SKM-1 (cell line): ENCODE results near the gene ONECUT2.
A peak's percentile ranks its signal among the peaks of the same experiment; 100 is the strongest.
"Not testable (repeated sequence)": the region's sequence is repeated elsewhere in the genome, so short reads cannot be mapped to it uniquely, and the experiment has no call there.

Experiments used
- DNase-seq: peaks from one replicate; lab custom pipeline; 2025; ENCODE audit not compliant: unreplicated experiment; lab: John Stamatoyannopoulos, UW

Gene ONECUT2

DNA sequence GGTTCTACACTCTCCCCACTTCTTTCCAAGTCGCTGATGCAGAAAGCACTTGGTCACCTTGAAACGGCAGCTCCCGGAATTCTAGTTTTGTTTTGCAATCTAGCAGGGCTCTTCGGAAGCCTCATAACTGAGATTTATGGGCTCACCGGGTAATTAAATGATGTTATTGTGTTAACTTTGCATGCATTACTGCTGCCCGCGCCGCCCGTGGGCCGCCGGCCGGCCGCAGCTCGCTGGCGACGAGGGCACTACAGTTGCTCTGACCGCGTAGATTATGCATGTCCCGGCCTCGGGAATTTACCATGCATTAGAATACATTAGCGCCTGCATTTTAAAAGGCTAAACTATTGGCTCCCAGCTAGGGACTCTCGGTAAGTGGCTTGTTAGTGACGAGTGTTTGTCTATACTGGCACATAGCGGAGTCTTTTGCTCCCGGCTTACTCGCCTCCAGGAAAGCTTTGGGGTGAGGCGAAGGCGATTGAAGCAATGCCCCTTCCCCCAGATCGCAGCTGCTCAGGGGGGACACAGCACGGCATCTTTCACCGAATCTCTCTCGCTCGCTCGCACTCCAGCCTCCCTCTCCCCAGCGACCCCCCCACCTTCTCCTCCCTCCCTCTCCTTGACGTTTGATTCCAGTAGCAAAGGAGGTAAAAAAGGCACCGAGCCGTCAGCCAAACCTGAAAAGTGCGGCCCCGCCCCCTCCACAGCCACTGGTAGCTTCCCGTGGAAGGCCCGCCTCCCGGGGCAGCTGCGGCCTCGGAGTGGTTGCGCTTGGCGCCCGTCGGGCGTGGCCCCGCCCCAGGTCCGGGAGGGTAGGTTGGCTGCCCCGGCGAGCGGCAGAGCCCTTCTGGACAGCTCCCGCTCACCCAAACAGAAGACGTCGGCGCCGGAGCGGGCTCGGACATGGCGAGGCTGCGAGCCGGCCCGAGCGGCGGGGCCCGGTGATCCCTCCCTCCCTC is at the start of gene ONECUT2:
TSS of gene ONECUT2 (plus strand) at position 839 of the 959 bp plus-strand sequence. CDS start 343 bp downstream, outside the sequence.
- peak; percentile 90 for DNase-seq

DNA sequence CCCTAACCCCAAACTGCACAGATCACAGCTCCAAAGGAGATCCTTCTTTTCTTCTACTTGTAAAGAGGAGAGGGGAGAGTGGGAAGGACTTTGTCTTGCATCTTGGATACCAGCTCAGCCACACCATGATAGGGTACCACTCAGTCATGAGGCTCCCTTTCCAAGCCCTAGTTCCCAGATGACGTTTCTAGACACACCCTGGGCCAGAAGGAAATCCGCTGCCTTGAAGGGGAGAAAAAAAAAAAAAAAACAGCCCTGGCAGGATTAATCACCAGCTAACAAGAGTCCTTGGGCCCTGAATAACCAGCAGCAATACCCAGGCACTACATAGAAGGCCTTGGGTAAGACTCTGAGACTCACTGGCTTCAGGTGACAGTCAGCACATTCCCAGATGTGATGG is 45.9 kb upstream of the ONECUT2 start:
- no peak for DNase-seq

DNA sequence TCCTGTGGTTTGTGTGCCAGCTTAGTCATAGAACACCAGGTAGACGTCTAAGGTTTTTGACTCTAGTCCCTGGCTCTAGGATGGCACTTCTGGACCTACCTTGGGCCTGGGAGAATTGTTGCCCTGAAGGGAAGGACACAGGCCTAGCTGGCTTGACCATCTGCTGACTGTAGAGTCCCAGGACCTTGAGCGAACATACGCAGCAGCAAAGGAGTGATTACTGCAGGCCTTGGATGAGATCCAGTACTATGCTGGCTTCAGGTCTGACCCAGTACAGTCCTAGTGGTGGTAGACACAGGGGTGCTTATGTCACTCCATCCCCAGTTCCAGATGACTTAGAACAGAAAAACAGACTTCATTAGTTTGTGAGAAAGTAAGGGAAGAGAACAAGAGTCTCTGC is 45.1 kb upstream of the ONECUT2 start:
- DNase-seq = no peak

DNA sequence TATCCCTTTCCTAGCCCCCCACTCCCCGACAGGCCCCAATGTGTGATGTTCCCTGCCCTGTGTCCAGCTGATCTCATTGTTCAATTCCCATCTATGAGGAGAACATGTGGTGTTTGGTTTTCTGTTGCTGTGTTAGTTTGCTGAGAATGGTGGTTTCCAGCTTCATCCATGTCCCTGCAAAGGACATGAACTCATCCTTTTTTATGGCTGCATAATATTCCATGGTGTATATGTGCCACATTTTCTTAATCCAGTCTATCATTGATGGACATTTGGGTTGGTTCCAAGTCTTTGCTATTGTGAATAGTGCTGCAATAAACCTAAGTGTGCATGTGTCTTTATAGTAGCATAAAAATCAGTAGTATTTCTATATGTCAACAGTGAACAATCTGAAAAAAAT is 40.4 kb upstream of the ONECUT2 start:
- DNase-seq = not testable (repeated sequence)

DNA sequence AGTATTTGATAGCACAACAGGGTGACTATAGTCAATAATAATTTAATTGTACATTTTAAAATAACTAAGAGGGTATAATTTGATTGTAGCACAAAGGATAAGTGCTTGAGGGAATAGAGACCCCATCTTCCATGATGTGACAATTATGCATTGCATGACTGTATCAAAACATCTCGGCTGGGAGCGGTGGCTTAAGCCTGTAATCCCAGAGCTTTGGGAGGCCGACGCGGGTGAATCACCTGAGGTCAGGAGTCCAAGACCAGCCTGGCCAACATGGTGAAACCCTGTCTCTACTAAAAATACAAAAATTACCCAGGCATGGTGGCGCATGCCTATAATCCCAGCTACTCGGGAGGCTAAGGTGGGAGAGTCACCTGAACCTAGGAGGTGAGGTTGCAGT is 38.3 kb upstream of the ONECUT2 start:
- not testable (repeated sequence) for DNase-seq

DNA sequence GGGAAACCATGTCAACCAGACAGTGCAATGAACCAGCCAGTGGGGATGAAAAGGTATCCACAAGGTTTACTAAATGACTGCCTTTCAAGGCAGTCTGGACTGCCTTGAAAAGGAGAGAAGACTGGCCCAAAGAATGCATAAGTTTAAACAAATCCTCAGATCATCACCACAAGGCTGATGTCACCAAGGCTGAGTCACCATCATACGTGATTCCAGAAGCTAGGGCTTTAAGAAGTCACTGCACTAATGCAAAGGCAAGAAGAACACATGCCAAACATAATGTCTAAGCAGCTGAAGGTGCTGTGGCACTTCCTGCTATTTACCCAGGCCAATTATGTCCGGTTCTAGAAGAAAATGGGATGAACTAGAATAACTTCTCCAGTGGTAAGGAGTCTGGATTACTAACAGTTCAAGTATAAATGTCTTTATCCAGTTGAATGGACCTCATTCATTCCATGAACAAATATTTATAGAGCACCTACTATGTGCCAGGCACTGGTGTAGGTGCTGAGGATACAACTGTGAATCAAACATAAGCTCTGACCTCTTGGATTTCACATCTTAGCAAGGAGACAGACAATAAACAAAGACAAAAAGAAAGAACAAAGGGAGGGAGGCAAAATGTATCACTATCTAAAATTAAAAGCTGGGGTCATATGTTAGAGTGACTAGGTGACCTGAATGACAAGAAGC is 37.6 kb upstream of the ONECUT2 start:
- no peak for DNase-seq

DNA sequence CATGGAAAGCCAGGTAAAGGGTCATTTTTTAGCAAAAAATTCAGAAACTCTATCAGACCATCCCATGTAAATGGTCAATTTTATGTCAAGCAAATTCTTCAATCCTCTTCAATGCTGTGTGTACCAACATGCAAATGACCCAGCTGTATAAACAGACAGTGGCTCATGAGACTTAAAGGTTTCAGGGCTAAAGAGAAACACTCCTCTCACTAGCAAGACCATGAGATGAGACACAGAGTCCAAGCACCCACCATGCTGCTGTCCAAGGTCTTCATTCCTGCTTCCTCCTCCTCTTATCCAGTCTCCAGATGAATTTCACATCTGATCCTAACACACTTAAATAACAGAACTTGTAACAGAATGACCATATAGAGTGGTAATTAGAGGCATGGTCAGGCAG is 30.8 kb upstream of the ONECUT2 start:
- no peak for DNase-seq

DNA sequence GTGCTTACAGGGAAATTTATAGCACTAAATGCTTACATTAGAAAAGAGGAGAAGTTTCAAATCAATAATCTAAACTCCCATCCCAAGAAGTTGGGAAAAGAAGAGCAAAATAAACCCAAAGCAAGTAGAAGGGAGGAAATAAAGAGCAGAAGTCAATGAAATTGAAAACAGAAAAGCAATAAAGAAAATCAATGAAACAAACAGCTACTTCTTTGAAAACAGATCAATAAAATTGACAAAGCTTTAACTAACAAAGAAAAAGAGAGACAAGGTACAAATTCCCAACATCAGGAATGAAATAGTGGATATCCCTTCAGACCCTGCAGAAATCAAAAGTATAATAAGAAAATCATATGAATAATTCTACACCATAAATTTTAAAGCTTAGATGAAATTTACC is 25.5 kb upstream of the ONECUT2 start:
- no peak for DNase-seq

DNA sequence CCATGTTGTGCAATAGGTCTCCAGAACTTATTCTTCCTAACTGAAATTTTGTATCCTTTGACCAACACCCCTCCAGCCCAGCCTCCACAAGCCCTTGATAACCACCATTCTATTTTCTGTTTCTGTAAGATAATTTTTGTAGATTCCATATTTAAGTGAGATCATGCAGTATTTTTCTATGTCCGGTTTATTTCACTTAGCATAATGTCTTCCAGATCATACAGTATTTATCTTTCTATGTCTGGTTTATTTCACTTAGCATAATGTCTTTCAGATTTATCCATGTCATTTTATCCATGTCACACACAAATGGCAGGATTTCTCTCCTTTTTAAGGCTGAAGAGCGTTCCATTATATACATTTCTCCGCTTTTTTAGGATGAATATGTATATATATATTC is 24.4 kb upstream of the ONECUT2 start:
- no peak for DNase-seq

DNA sequence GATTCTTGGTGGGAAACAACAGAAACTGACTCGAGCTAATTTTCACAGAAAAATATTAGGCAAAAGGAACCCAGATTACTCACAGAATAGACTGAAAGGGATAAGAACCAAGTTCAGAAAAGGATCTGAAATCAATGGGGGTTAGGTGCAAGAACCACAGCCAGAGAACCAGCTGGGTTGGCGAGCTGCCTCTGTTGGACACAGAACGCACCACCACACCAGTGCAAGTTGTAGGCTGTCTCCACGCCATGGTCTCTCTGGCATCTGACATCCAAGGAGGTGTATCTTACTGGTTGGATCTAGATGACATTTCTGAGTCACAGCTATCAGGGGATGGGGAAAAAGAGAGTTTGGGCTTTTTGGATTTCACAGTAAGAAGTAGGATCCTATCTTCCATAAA is 18.6 kb upstream of the ONECUT2 start:
- DNase-seq = no peak

DNA sequence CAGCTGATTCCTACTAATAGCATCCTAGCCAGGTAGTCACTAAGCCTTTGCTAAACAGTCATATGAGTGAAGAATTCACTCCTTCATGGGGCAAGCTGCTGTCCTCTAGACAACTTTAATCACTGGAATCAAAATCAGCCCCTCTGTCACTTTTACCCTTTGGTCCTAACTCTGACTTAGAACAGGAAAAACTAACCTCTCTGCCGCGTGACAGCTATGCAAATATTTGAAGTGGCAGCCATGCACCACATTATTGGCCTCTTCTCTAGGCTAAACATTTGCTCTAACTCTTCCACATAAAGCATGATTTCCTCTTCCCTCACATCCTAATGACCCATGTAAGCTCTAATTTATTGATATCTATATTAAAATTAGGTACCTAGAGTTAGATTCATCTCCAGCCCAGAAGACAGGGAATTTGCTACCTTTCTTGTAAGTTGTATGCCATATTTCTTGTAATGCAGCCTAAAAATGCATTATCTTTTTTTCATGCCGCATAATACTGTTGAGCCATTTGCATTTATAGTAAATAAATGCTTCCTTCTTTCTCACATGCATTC is 12.8 kb upstream of the ONECUT2 start:
- no peak for DNase-seq

DNA sequence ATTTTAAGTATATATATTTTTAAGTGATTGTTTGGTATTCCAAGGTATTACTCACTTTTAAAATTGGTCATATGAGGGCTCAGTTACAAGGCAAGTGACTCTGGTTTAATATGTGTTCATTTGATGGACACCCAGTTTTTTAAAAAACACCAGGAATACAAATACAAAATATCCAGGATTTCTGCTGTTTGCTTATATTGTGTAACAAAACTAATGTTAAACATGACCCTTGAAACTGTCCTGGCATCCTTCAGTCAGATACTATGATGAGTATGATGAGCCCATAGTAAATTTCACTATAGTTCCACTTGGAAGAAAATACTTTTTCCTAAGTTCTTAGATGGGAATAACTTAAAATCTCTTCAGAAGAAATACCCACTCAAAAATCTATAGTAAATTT is 11.4 kb upstream of the ONECUT2 start:
- no peak for DNase-seq

DNA sequence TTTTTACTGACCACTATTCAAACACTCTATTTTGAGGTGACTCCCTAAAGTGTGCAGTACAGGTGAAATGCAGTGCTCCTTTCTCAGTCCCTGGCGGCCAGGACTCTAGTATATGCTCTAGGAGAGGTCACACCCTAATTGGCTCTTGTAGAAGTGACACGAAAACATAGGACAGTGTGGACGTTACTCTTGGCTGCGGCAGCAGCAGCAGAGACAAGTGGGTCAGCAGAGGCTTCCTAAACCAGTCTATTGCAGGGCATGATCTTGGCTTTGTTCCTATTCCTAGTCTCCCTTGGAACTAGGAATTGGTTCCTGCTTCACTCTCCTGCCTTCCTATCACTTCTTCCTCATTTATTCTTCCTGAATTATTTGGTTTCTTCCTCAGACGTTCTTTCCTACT is 10.1 kb upstream of the ONECUT2 start:
- DNase-seq = no peak

DNA sequence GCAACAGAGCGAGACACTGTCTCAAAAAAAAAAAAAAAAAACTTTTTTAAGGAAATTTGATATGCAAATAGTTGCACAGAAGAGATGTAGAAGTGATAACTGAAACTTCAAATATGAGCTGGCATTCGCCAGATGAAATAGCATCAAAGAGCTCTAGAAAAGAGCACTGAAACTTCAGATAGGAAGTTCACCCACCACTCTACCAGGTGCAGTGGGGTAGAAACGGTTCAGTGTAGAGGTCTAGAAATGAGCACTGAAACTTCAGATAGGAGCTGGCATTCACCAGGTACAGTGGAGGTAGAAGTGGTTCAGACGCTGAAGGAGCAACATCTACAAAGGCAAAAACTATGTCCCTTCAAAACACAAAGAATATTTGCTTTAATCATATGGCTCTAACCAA is 9.0 kb upstream of the ONECUT2 start:
- DNase-seq = no peak

DNA sequence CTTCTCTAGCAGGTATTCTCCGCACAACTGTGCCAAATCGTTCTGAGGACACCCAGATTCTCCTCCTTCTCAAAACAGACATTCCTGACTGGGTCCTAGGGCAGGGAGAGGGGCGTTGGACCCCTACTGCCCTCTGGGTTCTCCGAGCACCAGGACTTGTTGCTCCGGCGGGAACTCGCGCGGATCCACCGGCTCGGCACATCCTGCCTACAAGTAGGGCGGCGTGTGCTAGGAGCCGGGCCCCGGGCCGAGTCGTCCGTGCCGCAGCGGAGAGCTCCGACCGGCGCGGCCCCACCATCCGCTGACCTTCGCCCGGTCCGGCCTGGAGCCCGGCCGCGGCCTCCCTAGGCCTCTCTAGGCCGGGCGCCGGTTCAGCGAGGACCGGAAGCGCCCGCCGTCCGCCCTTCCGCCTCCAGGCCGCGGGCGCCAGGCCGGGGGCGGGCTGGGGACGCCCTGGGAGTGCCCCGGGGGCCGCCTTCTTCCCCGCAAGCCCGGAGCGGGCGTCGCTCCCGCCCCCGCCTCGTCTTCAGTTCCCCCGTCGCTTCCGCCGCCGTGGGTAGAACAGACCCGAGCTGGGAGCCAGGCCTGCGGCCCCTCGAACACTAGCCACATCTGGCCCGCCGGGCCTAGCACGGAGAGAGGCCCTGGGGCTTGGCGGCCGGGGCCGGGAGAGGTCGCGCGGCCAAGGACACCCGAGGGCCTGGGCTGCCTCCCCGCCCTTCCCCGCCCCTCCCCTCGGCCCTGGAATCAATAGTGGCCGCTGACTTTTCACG is 7.6 kb upstream of the ONECUT2 start:
- no peak for DNase-seq

DNA sequence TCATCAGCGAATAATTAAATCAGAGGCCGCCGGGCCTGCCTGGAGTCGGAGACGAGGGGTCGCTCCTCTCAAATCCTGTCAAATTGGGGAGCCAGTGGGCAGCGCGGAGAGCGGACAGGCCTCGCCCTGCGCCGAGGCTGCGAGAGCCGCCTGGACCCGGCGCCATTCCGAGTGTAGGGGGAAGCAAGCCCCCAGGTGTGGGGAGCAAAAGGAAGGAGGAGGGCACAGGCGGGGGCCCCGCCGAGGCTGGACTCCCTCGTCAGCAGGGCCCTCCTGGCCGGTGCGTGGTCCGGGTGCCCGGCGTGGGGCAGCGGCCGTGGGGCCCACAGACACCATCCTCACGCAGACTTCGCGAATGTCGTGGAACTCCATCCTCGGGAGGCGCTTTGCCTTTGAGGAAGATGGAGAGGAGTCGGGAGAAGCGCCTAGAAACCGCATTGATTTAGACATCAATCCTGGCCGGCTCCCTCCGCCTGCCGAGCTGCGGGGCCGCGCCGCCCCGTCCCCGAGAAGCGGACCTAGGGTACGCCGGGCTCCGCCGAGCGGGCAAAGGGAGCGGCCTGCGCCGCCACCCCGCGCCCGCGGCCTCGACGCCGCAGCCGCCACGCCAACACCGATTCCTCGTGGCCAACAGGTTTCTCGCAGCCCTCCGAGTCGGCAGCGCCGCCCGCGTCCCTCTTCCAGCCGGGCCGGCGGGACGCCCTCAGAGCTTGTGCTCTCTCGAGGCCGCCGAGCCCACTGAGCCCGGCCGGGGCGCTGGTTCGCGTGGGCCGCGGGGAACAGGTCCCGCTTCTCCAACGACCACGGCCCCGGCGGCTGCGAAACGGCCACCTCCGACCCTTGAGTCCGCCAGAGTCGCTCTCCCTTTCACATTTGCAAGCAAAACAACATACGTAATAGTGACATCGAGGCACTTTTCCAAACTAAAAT is 6.7 kb upstream of the ONECUT2 start:
- no peak for DNase-seq

DNA sequence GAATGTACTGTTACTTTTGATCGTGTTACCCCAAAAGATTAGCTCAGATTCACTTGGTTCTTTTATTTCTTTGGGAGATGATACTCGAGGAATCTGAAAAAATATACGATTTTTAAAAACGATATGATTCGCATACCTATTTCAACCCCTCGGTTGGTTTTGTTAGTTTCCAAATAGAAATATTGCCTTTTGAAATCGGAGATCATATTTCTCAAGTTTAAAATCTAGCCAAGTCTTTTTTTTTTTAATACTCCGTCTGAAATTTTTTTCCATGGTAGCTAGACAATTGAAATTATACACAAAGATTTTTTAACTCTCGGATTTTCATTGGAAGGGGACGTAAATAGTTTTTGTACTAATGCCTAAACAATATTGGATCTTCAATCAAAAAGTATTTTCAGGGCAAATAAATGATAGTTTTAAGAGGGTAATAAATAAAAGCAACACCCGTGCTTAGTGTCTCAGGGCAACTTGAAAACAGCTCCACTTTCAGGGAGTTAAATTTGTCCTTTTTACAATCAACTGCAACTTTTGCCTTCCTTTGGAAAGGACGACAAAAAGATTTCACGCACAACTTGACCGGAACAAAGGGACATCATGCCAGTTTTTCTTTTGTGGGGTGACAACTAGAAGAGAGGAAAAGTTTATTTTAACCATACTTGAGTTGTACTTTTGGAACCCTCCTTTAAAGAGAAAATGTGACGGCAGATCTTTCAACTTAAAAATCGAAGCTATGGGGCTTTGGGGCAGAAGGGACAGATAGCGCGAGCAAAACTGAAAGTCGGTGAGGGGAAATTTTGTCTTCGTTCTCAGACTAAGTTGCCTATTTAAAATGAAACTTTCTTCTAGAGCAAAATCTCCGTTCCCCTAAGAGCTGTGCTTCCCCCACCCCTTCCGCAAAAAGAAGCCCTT is 5.8 kb upstream of the ONECUT2 start:
- DNase-seq = no peak

DNA sequence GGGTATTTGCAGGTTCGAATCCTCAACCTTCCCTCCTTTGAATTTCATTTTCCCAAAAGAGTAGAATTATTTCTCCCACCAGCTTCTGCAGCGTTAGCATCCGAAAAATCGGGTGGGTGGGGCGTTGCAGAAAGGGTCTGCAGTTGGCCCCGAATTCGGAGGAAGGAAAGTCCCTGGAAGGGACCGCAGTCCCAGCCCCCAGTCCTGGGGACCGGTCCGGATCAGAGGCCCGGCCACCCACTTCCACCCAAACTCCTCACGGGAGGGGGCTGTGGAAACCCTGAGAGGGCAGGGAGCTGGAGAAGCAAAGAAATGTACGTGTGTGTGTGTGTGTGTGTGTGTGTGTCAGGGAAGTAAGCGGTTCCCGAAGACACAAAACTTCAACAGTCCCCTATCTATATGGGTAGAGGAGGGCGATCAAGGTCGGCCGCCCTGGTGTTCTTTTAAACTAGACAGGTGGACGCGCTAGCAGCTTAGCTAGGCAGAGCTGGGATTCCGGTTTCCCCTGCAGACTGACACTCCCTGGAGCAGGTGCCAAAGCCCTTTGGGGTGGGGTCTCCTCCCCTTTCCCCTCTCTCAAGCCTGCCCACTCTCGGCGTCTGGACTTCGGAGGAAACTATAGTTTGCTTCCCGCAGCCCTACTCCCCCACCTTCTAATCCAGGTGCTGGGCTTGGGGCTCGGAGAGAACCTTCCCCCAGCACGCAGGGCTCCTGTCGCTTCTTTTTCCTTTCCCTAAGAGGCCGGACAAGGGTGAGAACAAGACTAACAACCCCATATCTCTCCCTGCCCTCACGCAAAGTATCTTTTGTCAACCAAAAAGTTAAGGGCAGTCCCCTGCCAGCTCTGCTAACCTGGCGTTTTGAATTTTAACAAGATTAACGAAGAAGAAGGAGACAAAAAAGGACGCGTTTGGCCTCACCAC is 4.8 kb upstream of the ONECUT2 start:
- DNase-seq = no peak
